Activated CD4-positive, CD25-positive, alpha-beta regulatory T cell (primary cell): ENCODE results near the gene ARSG.

Experiments
- DNase-seq, 4 experiments: peaks; one replicate each; lab custom pipeline; 2025; lab: John Stamatoyannopoulos, UW

The ARSG gene

GRCh38 chr17:68452724-68453290, 161.5 kb downstream of the ARSG start:
- DNase-seq: no peak

GRCh38 chr17:68453991-68454665, 162.8 kb downstream of the ARSG start:
- no peak for DNase-seq

DNA sequence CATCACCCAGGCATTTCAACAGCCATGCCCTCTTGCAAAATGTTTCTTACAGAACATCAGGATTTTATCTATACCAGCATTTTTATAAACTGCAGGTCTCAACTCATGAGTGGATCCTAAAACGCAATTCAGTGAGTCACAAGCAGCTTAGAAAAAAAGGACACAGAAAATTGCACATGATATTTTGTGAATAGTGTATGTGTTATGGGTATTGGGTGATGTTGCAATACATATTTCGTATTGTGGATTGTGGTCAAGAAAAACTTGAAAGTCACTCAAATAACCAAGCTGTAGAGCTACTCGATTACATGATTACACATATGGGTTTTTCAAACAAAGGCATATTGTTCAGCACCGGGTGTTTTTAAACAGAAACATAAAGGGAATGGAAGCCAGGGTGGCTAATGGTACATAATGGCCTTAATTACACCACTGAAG, 164.6 kb downstream of the ARSG start:
- DNase-seq: no peak

- no peak for DNase-seq
These were observed 165.3 kb downstream of the ARSG start for GRCh38 chr17:68456339-68457167.

GRCh38 chr17:68457168-68457538, 165.9 kb downstream of the ARSG start, which contains the start of gene WIPI1:
WIPI1 (minus strand) TSS chr17:68457496; CDS start chr17:68457421, 75 bp downstream.
- peak in 1 of 4 experiments; percentile 48 for DNase-seq

DNA sequence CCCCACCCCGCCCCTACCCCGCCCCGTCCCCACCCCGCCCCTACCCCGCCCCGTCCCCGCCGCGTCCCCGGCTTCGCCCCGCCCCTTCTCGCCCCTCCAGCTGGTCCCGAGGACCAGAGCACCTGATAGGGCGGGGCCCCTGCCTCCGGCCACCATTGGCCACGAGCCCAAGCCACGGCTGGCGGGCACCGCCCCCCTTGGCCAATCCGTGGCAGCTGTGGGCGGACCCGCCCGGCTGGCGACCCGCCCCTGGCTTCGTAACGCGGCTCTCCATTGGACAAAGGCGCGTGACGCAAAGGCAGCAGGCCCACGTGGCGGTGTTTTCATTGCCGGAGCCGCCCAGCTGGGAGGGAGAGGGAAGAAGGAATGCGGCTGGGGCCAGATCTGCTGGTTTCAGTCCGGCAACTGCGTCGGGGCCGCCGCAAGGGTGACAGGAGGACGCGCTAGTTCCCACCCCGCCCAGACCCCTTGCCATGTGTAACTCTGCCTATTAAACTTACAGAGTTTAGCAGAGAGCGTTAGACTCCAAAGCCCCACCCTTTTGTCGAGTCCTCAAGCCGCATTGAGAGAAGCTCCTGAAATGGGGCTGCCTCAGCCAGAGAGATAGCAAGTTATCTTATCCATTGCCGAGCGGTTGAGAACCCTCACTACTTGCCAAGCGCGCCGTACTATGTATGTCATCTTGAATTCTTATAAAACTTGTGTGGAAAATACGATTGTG, 166.4 kb downstream of the ARSG start:
- peak; percentile 95 to 99 (median 98) for DNase-seq

DNA sequence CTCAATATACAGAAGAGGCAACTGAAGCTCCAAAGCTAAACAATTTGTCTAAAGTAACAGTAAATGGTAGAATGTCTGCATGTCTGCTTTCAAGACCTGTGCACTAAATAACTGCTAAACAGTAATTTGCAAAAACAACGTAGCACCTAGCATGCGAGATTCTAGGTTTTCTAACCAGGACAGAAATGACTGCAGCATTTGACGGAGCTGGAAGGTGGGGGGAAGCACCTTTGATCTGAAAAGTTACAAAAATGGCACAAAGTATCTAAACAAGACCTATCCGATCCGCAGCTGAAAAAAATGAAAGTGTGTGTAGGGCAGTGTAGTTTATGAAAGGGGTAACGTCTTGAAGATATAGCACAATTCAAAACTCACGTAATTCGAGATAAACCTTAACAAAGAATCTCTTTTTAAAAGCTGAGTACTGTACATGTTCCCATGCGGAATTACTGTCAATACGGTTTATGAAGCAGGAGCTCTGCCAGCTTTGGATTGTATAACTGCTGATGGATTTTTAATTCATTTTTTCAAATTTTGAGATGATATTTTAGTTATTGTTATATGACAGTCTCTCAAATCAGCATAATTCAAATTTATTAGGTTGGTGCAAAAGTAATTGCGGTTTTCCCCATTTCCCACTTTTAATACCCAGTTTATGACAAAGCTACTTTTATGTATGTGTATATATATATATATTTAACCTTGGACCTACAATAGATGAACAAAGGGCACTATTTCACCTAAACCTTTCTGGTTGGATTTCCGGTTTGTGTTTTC, 167.2 kb downstream of the ARSG start:
- no peak for DNase-seq

DNA sequence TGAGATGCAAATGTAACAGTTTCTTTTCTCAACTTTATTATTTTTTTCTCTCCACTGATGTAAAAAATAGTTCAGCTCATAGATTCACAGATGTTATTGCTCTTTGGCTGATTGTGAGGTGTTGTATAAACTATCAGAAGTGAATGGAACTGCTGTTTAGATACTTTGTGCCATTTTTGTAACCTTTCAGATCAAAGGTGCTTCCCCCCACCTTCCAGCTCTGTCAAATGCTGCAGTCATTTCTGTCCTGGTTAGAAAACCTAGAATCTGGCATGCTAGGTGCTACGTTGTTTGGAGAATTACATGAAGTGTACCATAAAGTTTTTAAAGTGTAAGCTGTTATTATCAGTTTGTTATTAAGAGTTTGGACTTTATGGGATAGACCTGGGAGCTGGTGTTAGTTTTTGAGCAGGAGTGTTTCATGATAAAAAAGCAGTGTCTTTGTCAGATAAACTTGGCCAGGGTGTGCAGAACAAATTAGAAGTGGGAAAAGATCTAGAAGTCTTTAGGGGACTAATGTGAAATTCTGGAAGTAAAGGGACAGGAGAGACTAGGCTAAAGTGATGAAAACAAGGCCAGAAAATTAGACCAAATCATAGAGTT, 167.8 kb downstream of the ARSG start:
- DNase-seq: no peak

DNA sequence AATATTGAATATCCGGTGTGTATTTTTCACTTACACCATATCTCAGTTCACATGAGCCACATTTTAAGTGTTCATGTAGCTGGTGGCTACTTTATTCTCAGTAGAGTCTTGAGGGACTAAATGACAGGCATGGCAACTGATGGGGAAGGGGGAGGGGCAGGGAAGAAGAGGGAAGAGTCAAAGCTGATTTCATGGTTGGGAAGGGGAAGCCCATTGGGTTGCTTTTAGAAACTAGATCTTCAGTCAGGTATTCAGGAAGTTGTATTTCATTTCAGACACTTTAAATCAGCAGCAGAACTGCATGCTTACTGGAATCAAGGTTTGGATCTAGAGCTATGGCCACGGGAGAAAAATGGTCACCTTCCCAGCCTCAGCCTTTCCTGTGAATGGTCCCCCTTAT, 168.9 kb downstream of the ARSG start:
- DNase-seq: no peak

DNA sequence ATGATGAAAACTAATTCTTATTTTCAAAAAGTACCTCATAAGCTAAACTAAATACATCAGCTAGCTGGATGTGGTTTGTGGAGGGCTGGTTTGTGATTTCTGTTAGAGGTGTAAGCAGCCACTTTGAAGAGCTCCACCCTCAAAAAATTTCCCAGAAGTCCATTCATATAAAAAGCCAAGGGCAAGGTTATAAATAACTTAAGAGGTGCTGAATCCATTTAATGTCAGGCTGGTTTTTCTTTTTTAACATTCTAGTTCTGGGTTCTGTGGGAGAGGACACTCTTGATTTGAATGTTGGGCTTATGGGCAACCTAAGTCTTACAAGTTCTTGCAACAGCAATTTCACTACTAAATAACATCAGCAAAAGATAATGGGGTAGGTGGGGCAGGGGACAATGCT, 169.4 kb downstream of the ARSG start:
- DNase-seq: no peak

- no peak for DNase-seq
These were observed 169.8 kb downstream of the ARSG start for GRCh38 chr17:68461122-68461539.

GRCh38 chr17:68461589-68461988, 170.3 kb downstream of the ARSG start:
- DNase-seq: no peak

DNA sequence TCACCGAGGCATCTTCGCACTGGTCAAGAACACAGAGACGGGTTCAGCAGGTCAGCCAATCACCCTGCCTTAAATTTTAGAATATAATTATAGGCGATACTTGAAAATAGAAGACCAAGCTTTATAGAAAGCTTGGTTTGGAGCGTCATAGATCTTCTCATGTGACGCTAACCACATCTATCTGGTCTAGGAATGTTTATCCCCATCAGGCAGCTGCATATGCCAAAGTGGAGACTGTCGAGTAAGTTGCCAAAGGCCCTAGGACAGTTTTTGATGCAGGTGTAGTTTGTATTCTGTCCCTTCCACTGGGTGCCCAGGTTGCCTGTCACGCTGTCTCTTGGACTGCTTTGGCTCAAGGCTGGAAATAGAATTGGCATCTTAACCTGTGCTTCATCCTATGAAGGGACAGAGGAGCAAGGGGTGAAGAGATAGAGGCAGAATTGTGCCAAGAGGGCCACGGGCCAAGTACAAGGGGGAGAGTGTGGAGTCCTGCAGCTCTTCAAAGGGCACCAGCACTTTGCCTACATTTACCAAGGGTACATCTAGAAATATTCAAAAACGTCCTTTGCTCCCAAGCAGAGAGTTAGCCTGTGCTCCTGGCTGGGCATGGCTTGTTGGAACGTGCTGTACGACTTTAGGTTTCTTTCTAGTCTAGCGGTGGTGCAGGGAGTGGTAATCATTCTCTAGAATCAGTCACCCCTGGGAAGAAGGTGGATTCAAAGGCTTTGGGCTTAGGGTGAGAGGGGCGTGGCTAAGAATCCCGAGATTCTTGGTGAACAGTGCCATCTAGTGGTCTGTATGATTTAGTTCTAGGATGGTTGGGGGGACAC, 171.3 kb downstream of the ARSG start:
- DNase-seq: peak; percentile 10 to 37 (median 26)

- DNase-seq: no peak
These were observed 172.1 kb downstream of the ARSG start for GRCh38 chr17:68463211-68464019.

DNA sequence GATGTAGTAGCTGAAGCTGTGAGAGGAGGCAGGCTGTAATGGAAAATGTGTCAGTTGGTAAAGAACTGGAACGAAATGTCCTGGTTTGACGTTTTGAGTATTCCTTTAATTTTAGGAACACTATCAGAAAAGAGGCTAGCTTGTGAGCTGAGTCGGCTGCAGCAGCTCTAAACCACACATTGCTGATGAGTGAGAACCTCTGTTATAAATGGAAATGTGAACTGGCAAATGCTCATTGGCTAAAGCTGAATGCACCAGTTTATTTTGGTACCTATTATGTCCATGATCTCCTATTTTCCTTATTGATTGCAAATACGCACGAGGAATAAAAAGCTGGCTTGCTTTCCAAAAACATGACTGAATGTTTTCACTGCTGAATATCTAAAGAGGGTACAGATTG, 177.0 kb downstream of the ARSG start:
- no peak for DNase-seq

DNA sequence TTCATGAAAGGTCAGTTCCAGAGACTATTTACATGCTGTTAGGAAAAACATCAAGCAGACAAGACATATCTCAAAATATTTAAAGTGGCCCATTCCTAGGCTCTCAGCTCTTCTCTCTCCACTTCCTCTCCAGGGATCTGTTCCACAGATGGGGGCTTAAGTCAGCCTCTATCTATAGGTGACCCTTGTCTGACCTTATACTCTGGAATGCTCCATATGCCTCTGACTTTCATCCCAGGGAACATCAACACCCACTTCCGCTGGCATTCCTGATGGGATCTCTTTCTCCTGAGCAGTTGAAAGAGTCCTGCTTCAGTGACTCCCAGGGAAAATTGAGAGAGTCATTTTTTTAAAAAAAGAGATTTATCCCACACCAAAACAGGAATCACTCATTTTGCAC, 177.5 kb downstream of the ARSG start:
- DNase-seq: no peak
